Lung microvascular endothelial cell (primary cell): ENCODE measurements around the gene CST9. TPM values are rescaled to one million over a fixed set of nuclear protein-coding genes. Genes with fewer than 3 reads are reported as not detected.

Source experiments
- DNase-seq, 2 donors: peaks; one replicate each; pipeline versions ENCODE4 v3.0.0 to v3.0.0-alpha.2; 2010; ENCODE audit warnings: low read depth in 2 of 2
- total RNA-seq: library from RNA; depleted of rRNA; stranded (reverse); fragments of >200 nt; gene quantifications from 2 replicates; pipeline ENCODE4 v1.2.1, GENCODE V29; 2014

CST9 gene
- total RNA-seq, 1 donor from 2014 or later: under 0.01 TPM

DNA sequence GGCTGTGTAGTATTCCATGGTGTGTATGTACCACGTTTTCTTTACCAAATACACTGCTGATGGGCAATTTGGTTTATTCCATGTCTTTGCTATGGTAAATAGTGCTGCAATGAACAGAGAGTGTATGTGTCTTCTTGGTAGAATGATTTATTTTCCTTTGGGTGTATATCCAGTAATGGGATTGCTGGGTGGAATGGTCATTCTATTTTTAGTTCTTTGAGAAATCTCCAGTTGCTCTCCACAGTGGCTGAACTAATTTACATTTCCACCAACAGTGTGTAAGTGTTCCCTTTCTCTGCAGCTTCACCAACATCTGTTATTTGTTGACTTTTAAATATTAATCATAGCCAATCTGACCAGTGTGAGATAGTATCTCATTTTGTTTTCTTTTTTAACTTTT is 51.3 kb downstream of the CST9 start:
- no peak for DNase-seq

Other genes with a start within 250 kb of the CST9 start
- gene GZF1, start 243.7 kb downstream of the CST9 start, total RNA-seq: 9.6 and 18.8 TPM in 2 replicates
- gene NAPB, start 184.4 kb downstream of the CST9 start, total RNA-seq: 3.1 and 6.5 TPM in 2 replicates
- gene CSTL1, start 166.2 kb downstream of the CST9 start, total RNA-seq: not detected in 2 replicates
- gene CST11, start 153.0 kb downstream of the CST9 start, total RNA-seq: not detected in 2 replicates
- not detected in 2 replicates for gene CST8, start 114.8 kb downstream of the CST9 start, total RNA-seq
- gene CST9L, start 37.4 kb downstream of the CST9 start, total RNA-seq: not detected in 2 replicates
- gene CST3, start 32.0 kb upstream of the CST9 start, total RNA-seq: 88.5 and 164 TPM in 2 replicates
- gene CST4, start 83.1 kb upstream of the CST9 start, total RNA-seq: not detected in 2 replicates
- not detected in 2 replicates for gene CST1, start 145.0 kb upstream of the CST9 start, total RNA-seq
- not detected in 2 replicates for gene CST2, start 220.8 kb upstream of the CST9 start, total RNA-seq